IPS-18c (cell line): ENCODE results near the gene NUDT4B.
"Not testable (repeated sequence)": the region's sequence is repeated elsewhere in the genome, so short reads cannot be mapped to it uniquely, and the experiment has no call there.

Source experiments
- H3K4me3 ChIP-seq: 2 replicates; pipeline ENCODE4 v1.7.0; 2013; ENCODE audit warnings: low read depth, mild to moderate bottlenecking, low read length, moderate library complexity; ENCODE audit not compliant: insufficient read depth
- H3K9me3 ChIP-seq: one replicate; pipeline ENCODE4 v1.6.1; 2013; ENCODE audit warnings: mild to moderate bottlenecking, low read length, moderate library complexity; ENCODE audit not compliant: control insufficient read depth, insufficient read depth

The NUDT4B gene

DNA sequence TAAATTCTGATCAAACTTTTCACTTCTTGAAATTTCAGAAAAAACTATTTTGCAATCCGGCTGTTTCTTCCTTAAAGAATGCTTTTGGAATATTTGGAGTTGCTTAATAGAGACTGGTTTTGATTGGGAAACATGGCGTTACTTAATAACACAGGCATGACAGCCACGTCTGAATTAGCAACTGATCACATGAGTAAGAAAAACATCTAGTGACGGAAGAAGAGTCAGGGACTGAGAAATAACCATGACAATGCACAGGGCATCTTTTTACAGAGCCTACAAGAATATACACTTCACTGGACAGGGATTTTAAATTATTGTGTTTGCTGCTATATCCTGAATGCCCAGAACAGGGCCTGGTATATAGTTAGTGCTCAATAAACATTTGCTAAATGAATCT is 25.1 kb downstream of the NUDT4B start:
- H3K9me3 ChIP-seq, H3K4me3 ChIP-seq: not testable (repeated sequence)

DNA sequence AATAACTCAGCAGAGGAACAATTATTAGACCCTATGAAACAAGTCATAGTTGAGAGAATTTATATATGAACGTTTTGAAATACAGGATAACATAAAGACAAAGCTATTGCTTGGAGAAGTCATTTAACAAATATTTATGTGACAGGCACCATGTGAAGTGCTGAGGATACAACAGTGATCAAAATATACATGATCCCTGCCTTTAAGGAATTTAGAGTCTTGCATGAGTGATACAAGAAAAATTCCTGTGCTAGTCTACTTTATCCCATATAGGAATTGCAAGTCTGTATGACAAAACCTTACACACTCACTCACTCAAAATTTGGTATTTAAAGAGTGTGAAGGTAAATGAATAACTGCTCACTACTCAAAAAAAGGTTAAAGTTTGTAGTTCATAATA is 25.5 kb downstream of the NUDT4B start:
- not testable (repeated sequence) for H3K4me3 ChIP-seq, H3K9me3 ChIP-seq

DNA sequence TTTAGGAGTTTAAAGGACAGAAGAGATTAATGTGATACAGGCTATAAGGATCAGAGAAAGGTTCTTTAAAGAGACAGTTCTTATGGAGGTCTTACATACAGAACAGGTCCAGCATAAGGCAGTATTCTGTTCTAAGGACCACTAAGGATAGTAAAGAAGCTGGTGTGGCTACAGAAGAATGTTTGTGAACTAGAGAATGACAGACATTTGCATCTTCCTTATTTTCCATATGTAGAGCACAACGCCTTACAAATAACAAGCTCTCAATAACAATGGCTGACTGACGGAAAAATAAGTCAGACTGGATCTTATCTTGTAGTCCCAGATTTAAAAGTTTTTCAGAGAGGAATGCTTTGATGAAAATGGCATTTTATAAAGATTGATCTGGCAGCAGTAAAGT is 26.7 kb downstream of the NUDT4B start:
- not testable (repeated sequence) for H3K4me3 ChIP-seq

DNA sequence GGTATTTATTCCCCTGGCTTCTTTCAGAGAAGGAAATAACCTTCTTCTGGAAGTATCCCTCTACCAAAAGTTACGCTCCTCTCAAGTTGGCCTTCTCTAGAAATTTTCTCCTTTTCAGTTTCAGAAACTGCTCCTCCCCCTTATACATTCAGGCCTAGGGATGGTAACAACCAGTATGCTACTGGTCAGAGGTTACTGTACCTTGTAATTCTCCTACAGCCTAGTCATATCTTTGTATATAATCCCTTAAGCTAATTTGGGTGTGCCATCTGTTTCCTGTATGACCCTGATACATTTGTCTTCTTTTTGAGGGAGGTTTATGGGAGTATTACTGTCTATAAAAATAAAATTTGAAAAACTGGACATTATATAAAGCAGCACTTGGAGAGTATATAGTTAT is 29.1 kb downstream of the NUDT4B start:
- H3K4me3 ChIP-seq, H3K9me3 ChIP-seq: not testable (repeated sequence)

More for the DNA sequence above, 26.7 kb downstream of the NUDT4B start:
- not testable (repeated sequence) for H3K9me3 ChIP-seq

DNA sequence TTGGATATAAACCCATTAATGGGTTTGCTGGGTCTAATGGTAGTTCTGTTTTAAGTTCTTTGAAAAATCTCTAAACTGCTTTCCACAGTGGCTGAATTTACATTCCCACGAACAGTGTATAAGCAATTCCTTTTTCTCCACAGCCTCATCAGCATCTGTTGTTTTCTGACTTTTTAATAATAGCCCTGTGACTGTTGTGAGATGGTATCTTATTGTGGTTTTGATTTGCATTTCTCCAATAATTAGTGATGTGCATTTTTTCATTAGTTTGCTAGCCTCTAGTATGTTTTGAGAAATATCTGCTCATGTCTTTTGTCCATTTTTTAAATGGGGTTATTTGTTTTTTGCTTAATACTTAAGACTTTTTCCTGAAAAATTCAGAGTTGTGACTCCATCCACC is 31.8 kb downstream of the NUDT4B start:
- not testable (repeated sequence) for H3K4me3 ChIP-seq, H3K9me3 ChIP-seq

DNA sequence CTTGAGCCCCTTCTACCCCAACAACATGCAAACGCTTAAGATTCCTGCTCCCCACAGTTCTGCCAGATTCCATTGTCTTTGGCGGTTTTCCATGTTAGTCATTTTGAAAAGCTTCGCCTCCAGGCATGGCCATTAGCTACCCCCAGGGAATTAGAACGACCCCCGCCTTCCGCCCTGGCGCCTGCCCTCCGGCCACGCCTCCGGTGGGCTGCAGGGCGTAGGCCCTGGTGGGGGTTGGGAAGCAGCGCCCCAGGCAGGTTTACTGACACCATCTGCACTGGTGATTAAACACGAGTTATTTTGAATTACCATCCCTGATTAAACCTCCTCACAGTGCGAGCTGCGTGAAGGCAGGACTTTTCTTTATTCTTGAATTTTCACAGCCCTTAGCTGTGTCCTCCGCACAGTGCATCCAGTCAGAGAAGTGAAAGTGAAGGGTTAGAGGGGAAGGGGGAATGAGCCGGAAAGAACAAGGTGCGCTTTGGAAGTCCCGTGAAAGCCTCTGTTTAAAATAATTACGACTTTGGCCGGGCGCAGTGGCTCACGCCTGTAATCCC is 43.0 kb downstream of the NUDT4B start:
- not testable (repeated sequence) for H3K4me3 ChIP-seq, H3K9me3 ChIP-seq

DNA sequence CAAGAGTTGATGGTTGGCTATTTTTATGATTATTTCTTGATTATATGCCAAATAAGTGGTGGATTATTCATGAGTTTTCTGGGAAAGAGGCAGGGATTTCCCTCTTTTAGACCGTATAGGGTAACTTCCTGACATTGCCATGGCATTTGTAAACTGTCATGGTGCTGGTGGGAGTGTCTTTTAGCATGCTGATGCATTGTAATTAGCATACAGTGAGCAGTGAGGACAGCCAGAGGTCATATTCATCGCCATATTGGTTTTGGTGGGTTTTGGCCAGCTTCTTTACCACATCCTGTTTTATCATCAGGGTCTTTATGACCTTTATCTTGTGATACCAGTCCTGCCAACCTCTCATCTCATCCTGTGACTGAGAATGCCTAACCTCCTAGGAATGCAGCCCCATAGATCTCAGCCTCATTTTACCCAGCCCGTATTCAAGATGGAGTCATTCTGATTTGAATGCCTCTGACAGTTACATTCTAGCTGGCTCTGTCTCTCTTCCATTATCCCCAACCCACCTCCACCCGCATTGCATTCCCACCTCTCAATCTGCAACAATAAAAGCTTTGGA is 45.3 kb downstream of the NUDT4B start:
- H3K9me3 ChIP-seq, H3K4me3 ChIP-seq: not testable (repeated sequence)
